HCT116 (cell line): ENCODE results near the gene CHAD.

Source experiments
- CEBPB ChIP-seq: IDR thresholded peaks from 2 replicates; pipeline ENCODE4 v1.6.1; 2012; ENCODE audit warnings: low read depth
- ELF1 ChIP-seq: IDR thresholded peaks from 2 replicates; pipeline ENCODE4 v1.6.1; 2012; ENCODE audit warnings: low read depth, borderline replicate concordance
- EZH2 ChIP-seq: fragments of 200-600 bp; sonication (generic); IDR thresholded peaks from 2 replicates; pipeline ENCODE4 v1.6.1; 2017; ENCODE audit warnings: antibody characterized with exemption, mixed run types
- JUND ChIP-seq: IDR thresholded peaks from 2 replicates; pipeline ENCODE4 v1.6.1; 2012
- POLR2A ChIP-seq: IDR thresholded peaks from 2 replicates; pipeline ENCODE4 v1.7.0; 2011; ENCODE audit warnings: borderline replicate concordance; ENCODE audit not compliant: insufficient read depth, insufficient read length; ENCODE audit errors: extremely low read depth
- SIN3A ChIP-seq: IDR thresholded peaks from 2 replicates; pipeline ENCODE4 v1.6.1; 2012; ENCODE audit warnings: low read depth
- SP1 ChIP-seq: IDR thresholded peaks from 2 replicates; pipeline ENCODE4 v1.6.1; 2012; ENCODE audit warnings: low read depth
- SRF ChIP-seq: IDR thresholded peaks from 2 replicates; pipeline ENCODE4 v1.6.1; 2012; ENCODE audit warnings: low read depth
- TF ChIP-seq, protein P1 (sequence below): IDR thresholded peaks from 2 replicates; pipeline ENCODE4 v1.6.1; 2012
- TF ChIP-seq, protein P2 (sequence below), 3 experiments: fragments of 200-600 bp in 1 of 3; sonication (generic) in 1 of 3; IDR thresholded peaks in 2 of 3; conservative IDR thresholded peaks in 1 of 3; 2 replicates each; pipeline ENCODE4 v1.5.1; 2012 to 2017; ENCODE audit warnings: low read depth in 2 of 3, low read length in 2 of 3, antibody characterized with exemption in 1 of 3, borderline replicate concordance in 1 of 3, control low read depth in 1 of 3, mild to moderate bottlenecking in 1 of 3, mixed read lengths in 1 of 3, mixed run types in 1 of 3, moderate library complexity in 1 of 3; ENCODE audit not compliant: insufficient read depth in 1 of 3
- TF ChIP-seq, protein P3 (sequence below): IDR thresholded peaks from 2 replicates; pipeline ENCODE4 v1.6.1; 2012; ENCODE audit warnings: low read depth

DNA sequence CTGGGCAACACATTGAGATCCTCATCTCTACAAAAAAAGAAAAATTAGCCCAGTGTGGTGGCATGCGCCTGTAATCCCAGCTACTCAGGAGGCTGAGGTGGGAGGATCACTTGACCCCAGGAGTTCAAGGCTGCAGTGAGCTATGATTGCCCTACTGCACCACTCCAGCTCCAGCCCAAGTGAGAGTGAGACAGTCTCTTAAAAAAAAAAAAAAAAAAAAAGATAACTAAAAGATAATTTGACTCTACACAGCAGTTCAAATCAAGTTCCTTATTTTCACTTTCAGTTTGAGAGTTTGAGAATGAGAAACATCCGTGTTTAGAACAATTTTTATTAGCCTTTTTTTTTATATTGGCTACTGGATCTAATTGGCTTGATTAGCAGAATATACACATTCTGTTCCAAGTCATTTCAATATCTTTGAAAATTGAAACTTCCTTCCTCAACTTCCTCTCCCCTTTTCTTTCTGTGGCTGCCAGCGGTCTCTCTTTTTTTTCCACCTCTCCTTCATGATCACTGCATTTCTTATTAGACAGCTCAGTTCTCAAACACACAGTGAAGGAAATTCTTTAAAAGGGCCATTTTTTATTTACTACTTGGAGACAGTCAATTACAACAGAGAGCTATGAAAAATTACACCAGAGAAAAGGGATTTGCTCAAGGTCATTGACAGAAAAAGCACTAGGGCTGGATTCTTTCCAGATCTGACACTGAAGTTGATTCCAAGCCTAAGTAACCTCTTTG, 47.2 kb downstream of the CHAD start:
- TF ChIP-seq POLR2A (no peak), SIN3A (no peak), CEBPB (no peak), ELF1 (no peak), JUND (no peak), EZH2 (no peak), SP1 (no peak), SRF (no peak)
- TF ChIP-seq, protein P1, sequence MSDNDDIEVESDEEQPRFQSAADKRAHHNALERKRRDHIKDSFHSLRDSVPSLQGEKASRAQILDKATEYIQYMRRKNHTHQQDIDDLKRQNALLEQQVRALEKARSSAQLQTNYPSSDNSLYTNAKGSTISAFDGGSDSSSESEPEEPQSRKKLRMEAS: no peak
- TF ChIP-seq, protein P2, sequence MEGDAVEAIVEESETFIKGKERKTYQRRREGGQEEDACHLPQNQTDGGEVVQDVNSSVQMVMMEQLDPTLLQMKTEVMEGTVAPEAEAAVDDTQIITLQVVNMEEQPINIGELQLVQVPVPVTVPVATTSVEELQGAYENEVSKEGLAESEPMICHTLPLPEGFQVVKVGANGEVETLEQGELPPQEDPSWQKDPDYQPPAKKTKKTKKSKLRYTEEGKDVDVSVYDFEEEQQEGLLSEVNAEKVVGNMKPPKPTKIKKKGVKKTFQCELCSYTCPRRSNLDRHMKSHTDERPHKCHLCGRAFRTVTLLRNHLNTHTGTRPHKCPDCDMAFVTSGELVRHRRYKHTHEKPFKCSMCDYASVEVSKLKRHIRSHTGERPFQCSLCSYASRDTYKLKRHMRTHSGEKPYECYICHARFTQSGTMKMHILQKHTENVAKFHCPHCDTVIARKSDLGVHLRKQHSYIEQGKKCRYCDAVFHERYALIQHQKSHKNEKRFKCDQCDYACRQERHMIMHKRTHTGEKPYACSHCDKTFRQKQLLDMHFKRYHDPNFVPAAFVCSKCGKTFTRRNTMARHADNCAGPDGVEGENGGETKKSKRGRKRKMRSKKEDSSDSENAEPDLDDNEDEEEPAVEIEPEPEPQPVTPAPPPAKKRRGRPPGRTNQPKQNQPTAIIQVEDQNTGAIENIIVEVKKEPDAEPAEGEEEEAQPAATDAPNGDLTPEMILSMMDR (IDR thresholded peaks at IDR 0.05 in 2 of 3, conservative IDR thresholded peaks at IDR 0.05 in 1 of 3; ENCODE audit: borderline replicate concordance in 1 of 3, insufficient read depth in 1 of 3, low read depth in 2 of 3, low read length in 2 of 3): no peak
- TF ChIP-seq, protein P3, sequence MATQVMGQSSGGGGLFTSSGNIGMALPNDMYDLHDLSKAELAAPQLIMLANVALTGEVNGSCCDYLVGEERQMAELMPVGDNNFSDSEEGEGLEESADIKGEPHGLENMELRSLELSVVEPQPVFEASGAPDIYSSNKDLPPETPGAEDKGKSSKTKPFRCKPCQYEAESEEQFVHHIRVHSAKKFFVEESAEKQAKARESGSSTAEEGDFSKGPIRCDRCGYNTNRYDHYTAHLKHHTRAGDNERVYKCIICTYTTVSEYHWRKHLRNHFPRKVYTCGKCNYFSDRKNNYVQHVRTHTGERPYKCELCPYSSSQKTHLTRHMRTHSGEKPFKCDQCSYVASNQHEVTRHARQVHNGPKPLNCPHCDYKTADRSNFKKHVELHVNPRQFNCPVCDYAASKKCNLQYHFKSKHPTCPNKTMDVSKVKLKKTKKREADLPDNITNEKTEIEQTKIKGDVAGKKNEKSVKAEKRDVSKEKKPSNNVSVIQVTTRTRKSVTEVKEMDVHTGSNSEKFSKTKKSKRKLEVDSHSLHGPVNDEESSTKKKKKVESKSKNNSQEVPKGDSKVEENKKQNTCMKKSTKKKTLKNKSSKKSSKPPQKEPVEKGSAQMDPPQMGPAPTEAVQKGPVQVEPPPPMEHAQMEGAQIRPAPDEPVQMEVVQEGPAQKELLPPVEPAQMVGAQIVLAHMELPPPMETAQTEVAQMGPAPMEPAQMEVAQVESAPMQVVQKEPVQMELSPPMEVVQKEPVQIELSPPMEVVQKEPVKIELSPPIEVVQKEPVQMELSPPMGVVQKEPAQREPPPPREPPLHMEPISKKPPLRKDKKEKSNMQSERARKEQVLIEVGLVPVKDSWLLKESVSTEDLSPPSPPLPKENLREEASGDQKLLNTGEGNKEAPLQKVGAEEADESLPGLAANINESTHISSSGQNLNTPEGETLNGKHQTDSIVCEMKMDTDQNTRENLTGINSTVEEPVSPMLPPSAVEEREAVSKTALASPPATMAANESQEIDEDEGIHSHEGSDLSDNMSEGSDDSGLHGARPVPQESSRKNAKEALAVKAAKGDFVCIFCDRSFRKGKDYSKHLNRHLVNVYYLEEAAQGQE: no peak
